GM23338 (cell line): ENCODE results near the gene KISS1R. TPM values are rescaled to one million over a fixed set of nuclear protein-coding genes. Genes with fewer than 3 reads are reported as not detected.

Source experiments
- ATAC-seq: fragments of 200-7000 bp; cut with Tn5 transposase; 3 replicates; pipeline ENCODE4 v1.9.1; 2020
- DNase-seq: peaks from one replicate; pipeline ENCODE4 v3.0.0-alpha.2; 2015; ENCODE audit warnings: low spot score
- H2AFZ ChIP-seq: fragments of 200-600 bp; sonication (generic); 2 replicates; pipeline ENCODE4 v1.8.0; 2016; ENCODE audit warnings: antibody characterized with exemption, mild to moderate bottlenecking, moderate library complexity
- H3F3A ChIP-seq: fragments of 200-600 bp; sonication (generic); replicated peaks from 2 replicates; pipeline ENCODE4 v1.8.0; 2017; ENCODE audit warnings: antibody characterized with exemption, mixed run types, low read depth
- H3K27ac ChIP-seq: fragments of 200-600 bp; sonication (generic); 2 replicates; pipeline ENCODE4 v1.6.1; 2016; ENCODE audit warnings: low read depth
- H3K27me3 ChIP-seq: fragments of 200-600 bp; sonication (generic); 2 replicates; pipeline ENCODE4 v1.8.0; 2016; ENCODE audit warnings: mild to moderate bottlenecking, mixed run types, moderate library complexity; ENCODE audit not compliant: insufficient read depth
- H3K36me3 ChIP-seq: fragments of 200-600 bp; sonication (generic); 2 replicates; pipeline ENCODE4 v1.8.0; 2016; ENCODE audit warnings: mild to moderate bottlenecking; ENCODE audit not compliant: insufficient read depth
- H3K4me1 ChIP-seq: fragments of 200-600 bp; sonication (generic); 2 replicates; pipeline ENCODE4 v1.8.0; 2016; ENCODE audit warnings: mild to moderate bottlenecking, moderate library complexity; ENCODE audit not compliant: insufficient read depth
- H3K4me2 ChIP-seq: fragments of 200-600 bp; sonication (generic); 2 replicates; pipeline ENCODE4 v1.7.1; 2017; ENCODE audit warnings: mixed run types
- H3K4me3 ChIP-seq: fragments of 200-600 bp; sonication (generic); 2 replicates; pipeline ENCODE4 v1.6.1; 2016; ENCODE audit warnings: mixed run types
- H3K79me2 ChIP-seq: fragments of 200-600 bp; sonication (generic); replicated peaks from 2 replicates; pipeline ENCODE4 v1.8.0; 2017; ENCODE audit warnings: mild to moderate bottlenecking; ENCODE audit not compliant: insufficient read depth
- H3K9me2 ChIP-seq: fragments of 200-600 bp; sonication (generic); 2 replicates; pipeline ENCODE4 v1.8.0; 2017; ENCODE audit not compliant: insufficient read depth
- H4K20me1 ChIP-seq: fragments of 200-600 bp; sonication (generic); replicated peaks from 2 replicates; pipeline ENCODE4 v1.8.0; 2017; ENCODE audit warnings: mild to moderate bottlenecking; ENCODE audit not compliant: insufficient read depth
- H3K27ac Mint-ChIP-seq: 2 replicates; pipeline ENCODE4 v1.8.0; 2020; ENCODE audit warnings: inconsistent platforms, mild to moderate bottlenecking, moderate library complexity, mixed read lengths
- H3K27me3 Mint-ChIP-seq: 3 replicates; pipeline ENCODE4 v1.8.0; 2022; ENCODE audit warnings: low read depth, mild to moderate bottlenecking, moderate library complexity, mixed read lengths, inconsistent platforms; ENCODE audit not compliant: insufficient read depth, poor library complexity
- H3K36me3 Mint-ChIP-seq: 3 replicates; pipeline ENCODE4 v1.8.0; 2021; ENCODE audit warnings: low read depth, mild to moderate bottlenecking, inconsistent platforms, moderate library complexity, mixed read lengths
- H3K4me1 Mint-ChIP-seq: 3 replicates; pipeline ENCODE4 v1.8.0; 2020; ENCODE audit warnings: mild to moderate bottlenecking, inconsistent platforms, mixed read lengths
- H3K4me3 Mint-ChIP-seq: 3 replicates; pipeline ENCODE4 v1.8.0; 2021; ENCODE audit warnings: moderate library complexity, mild to moderate bottlenecking, inconsistent platforms, mixed read lengths
- H3K9me3 Mint-ChIP-seq: 3 replicates; pipeline ENCODE4 v1.8.0; 2020; ENCODE audit warnings: moderate library complexity, mild to moderate bottlenecking, inconsistent platforms, mixed read lengths
- CREB1 ChIP-seq: fragments of 250-450 bp; sonication (Bioruptor Pico); IDR thresholded peaks from 2 replicates; pipeline ENCODE4 v1.5.0; 2020; ENCODE audit warnings: low read depth, mild to moderate bottlenecking, moderate library complexity
- EZH2 ChIP-seq: fragments of 200-600 bp; sonication (generic); IDR thresholded peaks from one replicate; pipeline ENCODE4 v1.8.0; 2017; ENCODE audit warnings: antibody characterized with exemption, mild to moderate bottlenecking, low read depth; ENCODE audit not compliant: unreplicated experiment
- EZH2phosphoT487 ChIP-seq: fragments of 200-600 bp; sonication (generic); IDR thresholded peaks from one replicate; pipeline ENCODE4 v1.8.1; 2018; ENCODE audit warnings: antibody characterized with exemption; ENCODE audit not compliant: unreplicated experiment
- JUNB ChIP-seq: IDR thresholded peaks from one replicate; pipeline ENCODE4 v1.6.1; 2016; ENCODE audit warnings: antibody characterized with exemption; ENCODE audit not compliant: unreplicated experiment
- NANOG ChIP-seq: IDR thresholded peaks from 2 replicates; pipeline ENCODE4 v1.6.1; 2016; ENCODE audit warnings: antibody characterized with exemption, borderline replicate concordance
- POLR2AphosphoS5 ChIP-seq: IDR thresholded peaks from 2 replicates; pipeline ENCODE4 v1.6.1; 2016; ENCODE audit warnings: antibody characterized with exemption, low read depth
- REST ChIP-seq: IDR thresholded peaks from one replicate; pipeline ENCODE4 v1.6.1; 2018; ENCODE audit warnings: antibody characterized with exemption; ENCODE audit not compliant: unreplicated experiment
- STAT1 ChIP-seq: IDR thresholded peaks from one replicate; pipeline ENCODE4 v1.6.1; 2016; ENCODE audit warnings: antibody characterized with exemption; ENCODE audit not compliant: unreplicated experiment
- ZNF114 ChIP-seq: fragments of 250-450 bp; sonication (Bioruptor Pico); IDR thresholded peaks from 2 replicates; pipeline ENCODE4 v1.5.0; 2020; ENCODE audit warnings: mild to moderate bottlenecking, moderate library complexity
- ZNF331 ChIP-seq: fragments of 250-450 bp; sonication (Bioruptor Pico); IDR thresholded peaks from 2 replicates; pipeline ENCODE4 v1.5.0; 2020; ENCODE audit warnings: low read depth, mild to moderate bottlenecking, moderate library complexity
- ZNF462 ChIP-seq: fragments of 250-450 bp; sonication (Bioruptor Pico); IDR thresholded peaks from 2 replicates; pipeline ENCODE4 v1.5.0; 2020; ENCODE audit warnings: mild to moderate bottlenecking, moderate library complexity
- polyA plus RNA-seq: library from polyadenylated mRNA; unstranded; fragments of >200 nt; fragmentation: Nextera tagmentation; extraction: Ambion mirVana; gene quantifications from 2 replicates; pipeline ENCODE4 v1.2.1, GENCODE V29; 2016
- total RNA-seq: library from RNA; depleted of rRNA; stranded (reverse); fragments of >200 nt; shearing (Covaris generic); gene quantifications from 2 replicates; pipeline ENCODE4 v1.2.3, GENCODE V29; 2014
- TF ChIP-seq, protein P1 (sequence below): IDR thresholded peaks from 2 replicates; pipeline ENCODE4 v1.6.1; 2016; ENCODE audit warnings: antibody characterized with exemption
- TF ChIP-seq, protein P2 (sequence below), 2 experiments: fragments of 200-600 bp in 1 of 2; sonication (generic) in 1 of 2; conservative IDR thresholded peaks; 2 replicates each; pipeline versions ENCODE4 v1.5.1 to v1.6.1; 2016 to 2017; ENCODE audit warnings: antibody characterized with exemption in 2 of 2, low read depth in 2 of 2, mild to moderate bottlenecking in 2 of 2, moderate library complexity in 1 of 2

Gene KISS1R
- total and polyA plus RNA-seq, 2 experiments from 2014 or later: 0.78 to 4.0 TPM

DNA sequence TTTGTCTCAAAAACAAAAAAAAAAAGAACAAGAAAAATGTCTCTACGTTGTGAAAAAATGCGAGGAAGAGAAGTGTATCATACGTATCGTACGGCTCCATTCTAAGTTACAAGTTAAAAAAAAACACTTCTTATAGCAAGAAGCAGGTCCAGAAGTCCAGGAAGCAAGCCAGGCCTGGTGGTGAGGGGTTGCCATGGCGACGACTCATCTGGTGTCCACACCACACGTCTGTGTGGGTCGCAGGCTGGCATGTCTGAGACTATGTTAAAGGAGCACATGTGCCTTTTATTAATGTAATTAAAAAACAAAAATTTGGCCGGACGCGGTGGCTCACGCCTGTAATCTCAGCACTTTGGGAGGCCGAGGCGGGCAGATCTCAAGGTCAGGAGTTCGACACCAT is 30.1 kb upstream of the KISS1R start (continued):
- no peak for TF ChIP-seq REST
- no peak for TF ChIP-seq NANOG
- TF ChIP-seq EZH2phosphoT487: no peak
- TF ChIP-seq EZH2: no peak
- no peak for TF ChIP-seq CREB1 (CRISPR knock-in tag)
- no peak for TF ChIP-seq ZNF331 (CRISPR knock-in tag)
- TF ChIP-seq, protein P1, sequence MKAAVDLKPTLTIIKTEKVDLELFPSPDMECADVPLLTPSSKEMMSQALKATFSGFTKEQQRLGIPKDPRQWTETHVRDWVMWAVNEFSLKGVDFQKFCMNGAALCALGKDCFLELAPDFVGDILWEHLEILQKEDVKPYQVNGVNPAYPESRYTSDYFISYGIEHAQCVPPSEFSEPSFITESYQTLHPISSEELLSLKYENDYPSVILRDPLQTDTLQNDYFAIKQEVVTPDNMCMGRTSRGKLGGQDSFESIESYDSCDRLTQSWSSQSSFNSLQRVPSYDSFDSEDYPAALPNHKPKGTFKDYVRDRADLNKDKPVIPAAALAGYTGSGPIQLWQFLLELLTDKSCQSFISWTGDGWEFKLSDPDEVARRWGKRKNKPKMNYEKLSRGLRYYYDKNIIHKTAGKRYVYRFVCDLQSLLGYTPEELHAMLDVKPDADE: no peak
- no peak for TF ChIP-seq STAT1
- TF ChIP-seq POLR2AphosphoS5: no peak
- no peak for TF ChIP-seq JUNB
- TF ChIP-seq ZNF114 (CRISPR knock-in tag): no peak

- H2AFZ ChIP-seq: no peak overlapping the region
- H3K79me2 ChIP-seq: no peaks in the 10 kb centered on the region; the same call in 1 of the 2 replicates
- no peak for DNase-seq
- Mint-ChIP-seq H3K36me3 (peaks cover 13% of the 10 kb centered on the region; the same call in 2 of the 3 replicates), H3K4me3 (no peak overlapping the region), H3K4me1 (no peaks in the 10 kb centered on the region), H3K9me3 (no peaks in the 10 kb centered on the region; the same call in 2 of the 3 replicates), H3K27ac (no peak overlapping the region), H3K27me3 (peaks cover 6% of the 10 kb centered on the region)
- no peaks in the 10 kb centered on the region for H3K36me3 ChIP-seq
- peaks cover 4% of the 10 kb centered on the region; the same call in 1 of the 2 replicates for H4K20me1 ChIP-seq
- H3K4me1 ChIP-seq: no peaks in the 10 kb centered on the region
- no peak overlapping the region for H3K27ac ChIP-seq
- H3F3A ChIP-seq: no peaks in the 10 kb centered on the region; the same call in 1 of the 2 replicates
- no peaks in the 10 kb centered on the region for H3K27me3 ChIP-seq
- H3K4me3 ChIP-seq: no peak overlapping the region
- no peak overlapping the region for H3K4me2 ChIP-seq
- no peak for ATAC-seq
- H3K9me2 ChIP-seq: no peaks in the 10 kb centered on the region
- TF ChIP-seq EZH2phosphoT487: no peak
- no peak for TF ChIP-seq ZNF462
- no peak for TF ChIP-seq POLR2AphosphoS5
- no peak for TF ChIP-seq ZNF331 (CRISPR knock-in tag)
- TF ChIP-seq CREB1 (CRISPR knock-in tag): no peak
- TF ChIP-seq EZH2: no peak
- TF ChIP-seq STAT1: no peak
- TF ChIP-seq ZNF114 (CRISPR knock-in tag): no peak
- TF ChIP-seq, protein P2, sequence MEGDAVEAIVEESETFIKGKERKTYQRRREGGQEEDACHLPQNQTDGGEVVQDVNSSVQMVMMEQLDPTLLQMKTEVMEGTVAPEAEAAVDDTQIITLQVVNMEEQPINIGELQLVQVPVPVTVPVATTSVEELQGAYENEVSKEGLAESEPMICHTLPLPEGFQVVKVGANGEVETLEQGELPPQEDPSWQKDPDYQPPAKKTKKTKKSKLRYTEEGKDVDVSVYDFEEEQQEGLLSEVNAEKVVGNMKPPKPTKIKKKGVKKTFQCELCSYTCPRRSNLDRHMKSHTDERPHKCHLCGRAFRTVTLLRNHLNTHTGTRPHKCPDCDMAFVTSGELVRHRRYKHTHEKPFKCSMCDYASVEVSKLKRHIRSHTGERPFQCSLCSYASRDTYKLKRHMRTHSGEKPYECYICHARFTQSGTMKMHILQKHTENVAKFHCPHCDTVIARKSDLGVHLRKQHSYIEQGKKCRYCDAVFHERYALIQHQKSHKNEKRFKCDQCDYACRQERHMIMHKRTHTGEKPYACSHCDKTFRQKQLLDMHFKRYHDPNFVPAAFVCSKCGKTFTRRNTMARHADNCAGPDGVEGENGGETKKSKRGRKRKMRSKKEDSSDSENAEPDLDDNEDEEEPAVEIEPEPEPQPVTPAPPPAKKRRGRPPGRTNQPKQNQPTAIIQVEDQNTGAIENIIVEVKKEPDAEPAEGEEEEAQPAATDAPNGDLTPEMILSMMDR (conservative IDR thresholded peaks at IDR 0.05; ENCODE audit: low read depth in 2 of 2): no peak
These were observed 29.5 kb upstream of the KISS1R start for GRCh38 chr19:887599-887998.
